Activated CD4-positive, alpha-beta memory T cell treated with anti-CD3 and anti-CD28 coated beads, Interleukin-2, amount 10 ng/mL, durations not matched to agents 7 days and 5 days (primary cell): ENCODE data around the gene ELL3. TPM values are rescaled to one million over a fixed set of nuclear protein-coding genes. Genes with fewer than 3 reads are reported as not detected.
A peak's percentile ranks its signal among the peaks of the same experiment; 100 is the strongest.
"Not testable (repeated sequence)": the region's sequence is repeated elsewhere in the genome, so short reads cannot be mapped to it uniquely, and the experiment has no call there.

Experiments used
- CTCF ChIA-PET: fragments of 350-600 bp; sonication (Branson Sonifier 250); formaldehyde crosslinking; loops from one replicate; lab custom pipeline; 2021; ENCODE audit warnings: antibody characterized with exemption, inconsistent platforms; lab: Charles Lee
- POLR2A ChIA-PET: fragments of 350-600 bp; sonication (Branson Sonifier 250); formaldehyde crosslinking; loops from one replicate; lab custom pipeline; 2021; ENCODE audit warnings: antibody characterized with exemption; lab: Charles Lee
- DNase-seq: peaks from one replicate; pipeline ENCODE4 v3.0.0-alpha.2; 2020
- H3K27ac Mint-ChIP-seq: one replicate; pipeline ENCODE4 v1.8.0; 2021; ENCODE audit warnings: mild to moderate bottlenecking, mixed read lengths
- H3K27me3 Mint-ChIP-seq: one replicate; pipeline ENCODE4 v1.8.0; 2021; ENCODE audit warnings: mixed read lengths
- H3K36me3 Mint-ChIP-seq: one replicate; pipeline ENCODE4 v1.8.0; 2021; ENCODE audit warnings: low read depth, mixed read lengths
- H3K4me1 Mint-ChIP-seq: one replicate; pipeline ENCODE4 v1.8.0; 2021; ENCODE audit warnings: mixed read lengths
- H3K4me3 Mint-ChIP-seq: one replicate; pipeline ENCODE4 v1.8.0; 2021; ENCODE audit warnings: mild to moderate bottlenecking, mixed read lengths
- H3K9me3 Mint-ChIP-seq: one replicate; pipeline ENCODE4 v1.8.0; 2021; ENCODE audit warnings: mixed read lengths
- total RNA-seq, 2 experiments: library from RNA; stranded (reverse); gene quantifications; one replicate each; pipeline ENCODE4 v1.2.3, GENCODE V29; 2021

Gene ELL3, protein sequence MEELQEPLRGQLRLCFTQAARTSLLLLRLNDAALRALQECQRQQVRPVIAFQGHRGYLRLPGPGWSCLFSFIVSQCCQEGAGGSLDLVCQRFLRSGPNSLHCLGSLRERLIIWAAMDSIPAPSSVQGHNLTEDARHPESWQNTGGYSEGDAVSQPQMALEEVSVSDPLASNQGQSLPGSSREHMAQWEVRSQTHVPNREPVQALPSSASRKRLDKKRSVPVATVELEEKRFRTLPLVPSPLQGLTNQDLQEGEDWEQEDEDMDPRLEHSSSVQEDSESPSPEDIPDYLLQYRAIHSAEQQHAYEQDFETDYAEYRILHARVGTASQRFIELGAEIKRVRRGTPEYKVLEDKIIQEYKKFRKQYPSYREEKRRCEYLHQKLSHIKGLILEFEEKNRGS
- total RNA-seq, result under 1 TPM; 0.25 to 0.33 TPM

GRCh38 chr15:43776718-43777266 lies at the start of gene ELL3:
Gene ELL3, minus strand, starts transcription at chr15:43776966. Its CDS starts 65 bp downstream, at chr15:43776901.
- Mint-ChIP-seq H3K4me1 (peaks cover 16% of the 10 kb centered on the region), H3K4me3 (peak within 1 kb of the TSS; percentile 81), H3K9me3 (no peaks in the 10 kb centered on the region), H3K27ac (peak within 1 kb of the TSS; percentile 63), H3K36me3 (peaks cover 19% of the 10 kb centered on the region), H3K27me3 (peaks cover 21% of the 10 kb centered on the region)
- POLR2A ChIA-PET, result interaction anchor here (0.7 to 5.0 kb wide), 17 partner anchors 10 to 266 kb away, joined by 3 to 45 read pairs (median 5); partner anchors contain the start of genes HYPK, MFAP1, PDIA3 and SERF2
- DNase-seq, result peak; percentile 75
- CTCF ChIA-PET, result interaction anchor here (0.6 to 1.8 kb wide), 15 partner anchors 9 to 530 kb away, joined by 3 to 10 read pairs (median 4); partner anchors contain the start of genes HYPK, MFAP1, SERF2 and SERINC4

GRCh38 chr15:43826029-43826507 lies 49.3 kb upstream of the ELL3 start:
- ChIA-PET CTCF (no interaction called here), POLR2A (interaction anchor here (1.7 to 10.8 kb wide), 4 partner anchors 26 to 900 kb away, joined by 3 to 163 read pairs (median 47); partner anchors contain the start of genes HYPK, SERF2 and SERINC4)
- Mint-ChIP-seq H3K27me3 (no peaks in the 10 kb centered on the region), H3K36me3 (peaks cover 41% of the 10 kb centered on the region), H3K27ac (peak overlapping the region; percentile 93), H3K9me3 (peaks cover 3% of the 10 kb centered on the region), H3K4me1 (peaks cover 74% of the 10 kb centered on the region), H3K4me3 (peak overlapping the region; percentile 90)
- DNase-seq, result no peak

- DNase-seq, H3K27me3 Mint-ChIP-seq, H3K9me3 Mint-ChIP-seq, H3K4me3 Mint-ChIP-seq: not testable (repeated sequence)
- H3K4me1 Mint-ChIP-seq, result peaks cover 76% of the 10 kb centered on the region
- POLR2A ChIA-PET, result interaction anchor here (0.6 to 10.8 kb wide), 11 partner anchors 8 to 901 kb away, joined by 3 to 163 read pairs (median 6); partner anchors contain the start of genes ELL3, HYPK, PDIA3 and SERF2
- peak overlapping the region; percentile 93 for H3K27ac Mint-ChIP-seq
- H3K36me3 Mint-ChIP-seq, result peaks cover 41% of the 10 kb centered on the region
- CTCF ChIA-PET, result interaction anchor here (0.9 to 1.5 kb wide), 4 partner anchors 25 to 83 kb away, joined by 3 to 6 read pairs (median 4); partner anchors contain the start of genes ELL3, HYPK and SERINC4
Measured at GRCh38 chr15:43825305-43825704, 48.5 kb upstream of the ELL3 start.

- CTCF ChIA-PET, result interaction anchor here (0.6 to 1.5 kb wide), 7 partner anchors 8 to 82 kb away, joined by 3 to 6 read pairs (median 4); partner anchors contain the start of genes ELL3, HYPK and SERINC4
Measured at GRCh38 chr15:43824302-43825246, 47.8 kb upstream of the ELL3 start, which contains the start of gene MFAP1. Gene MFAP1, minus strand, starts transcription at chr15:43824690. Its CDS starts 121 bp downstream, at chr15:43824569.

GRCh38 chr15:43821505-43821904 lies 44.7 kb upstream of the ELL3 start:
- POLR2A ChIA-PET, result interaction anchor here (1.4 to 10.8 kb wide), 5 partner anchors 11 to 29 kb away, joined by 4 to 163 read pairs (median 8); partner anchors contain the start of genes HYPK and SERINC4
- CTCF ChIA-PET, result interaction anchor here (1.2 kb wide), 1 partner anchor 11 kb away, joined by 3 read pairs; no protein-coding TSS in a partner anchor
- Mint-ChIP-seq H3K4me3 (peak overlapping the region; percentile 34), H3K27ac (peak overlapping the region; percentile 13), H3K36me3 (peaks cover 32% of the 10 kb centered on the region), H3K9me3 (peaks cover 3% of the 10 kb centered on the region), H3K27me3 (no peaks in the 10 kb centered on the region), H3K4me1 (peaks cover 65% of the 10 kb centered on the region)
- DNase-seq, result no peak

More at GRCh38 chr15:43824302-43825246, 47.8 kb upstream of the ELL3 start, which contains the start of gene MFAP1:
- POLR2A ChIA-PET, result interaction anchor here (0.6 to 10.8 kb wide), 14 partner anchors 8 to 78 kb away, joined by 3 to 163 read pairs (median 6); partner anchors contain the start of genes ELL3, HYPK, PDIA3 and SERF2
- Mint-ChIP-seq H3K4me3 (peak within 1 kb of the TSS; percentile 98), H3K4me1 (peaks cover 71% of the 10 kb centered on the region), H3K36me3 (peaks cover 37% of the 10 kb centered on the region), H3K27me3 (no peaks in the 10 kb centered on the region), H3K27ac (peak within 1 kb of the TSS; percentile 93), H3K9me3 (peaks cover 3% of the 10 kb centered on the region)
- DNase-seq, result peak; percentile 93

DNA sequence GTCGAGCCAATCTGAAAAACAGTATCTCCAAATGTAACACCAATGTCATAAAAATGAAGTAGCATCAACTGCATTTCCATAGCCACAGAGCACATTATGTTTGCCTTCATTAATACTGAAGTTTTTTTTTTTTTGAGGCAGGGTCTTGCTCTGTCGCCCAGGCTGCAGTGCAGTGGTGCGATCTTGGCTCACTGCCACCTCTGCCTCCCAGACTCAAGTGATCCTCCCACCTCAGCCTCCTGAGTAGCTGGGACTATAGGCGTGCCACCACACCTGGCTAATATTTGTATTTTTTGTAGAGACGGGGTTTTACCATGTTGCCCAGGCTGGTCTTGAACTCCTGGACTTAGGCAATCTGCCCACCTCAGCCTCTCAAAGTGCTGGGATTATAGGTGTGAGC lies 38.3 kb upstream of the ELL3 start:
- DNase-seq, H3K27ac Mint-ChIP-seq, H3K27me3 Mint-ChIP-seq, H3K9me3 Mint-ChIP-seq, H3K4me3 Mint-ChIP-seq, CTCF ChIA-PET: not testable (repeated sequence)
- POLR2A ChIA-PET, result interaction anchor here (1.0 to 2.2 kb wide), 3 partner anchors 9 to 16 kb away, joined by 3 to 10 read pairs (median 4); partner anchors contain the start of genes HYPK, MFAP1 and SERINC4
- H3K36me3 Mint-ChIP-seq, result peaks cover 59% of the 10 kb centered on the region
- peaks cover 22% of the 10 kb centered on the region for H3K4me1 Mint-ChIP-seq

GRCh38 chr15:43808960-43809678 lies 32.4 kb upstream of the ELL3 start:
- Mint-ChIP-seq H3K27ac (peak overlapping the region; percentile 26), H3K27me3 (no peaks in the 10 kb centered on the region), H3K9me3 (no peaks in the 10 kb centered on the region), H3K4me3 (no peak overlapping the region), H3K36me3 (peaks cover 79% of the 10 kb centered on the region), H3K4me1 (peaks cover 12% of the 10 kb centered on the region)
- DNase-seq, result no peak
- CTCF ChIA-PET, result interaction anchor here (0.7 to 1.1 kb wide), 2 partner anchors 41 to 52 kb away, joined by 3 read pairs; no protein-coding TSS in a partner anchor
- POLR2A ChIA-PET, result interaction anchor here (1.0 to 2.4 kb wide), 5 partner anchors 8 to 32 kb away, joined by 3 to 12 read pairs (median 7); partner anchors contain the start of genes ELL3, HYPK, MFAP1 and SERF2

GRCh38 chr15:43808435-43808950 lies 31.7 kb upstream of the ELL3 start:
- H3K9me3 Mint-ChIP-seq, result no peaks in the 10 kb centered on the region
- peak overlapping the region; percentile 26 for H3K27ac Mint-ChIP-seq
- H3K4me1 Mint-ChIP-seq, result peaks cover 12% of the 10 kb centered on the region
- POLR2A ChIA-PET, result interaction anchor here (1.0 to 2.4 kb wide), 4 partner anchors 8 to 32 kb away, joined by 3 to 12 read pairs (median 8); partner anchors contain the start of genes ELL3, HYPK and SERF2
- H3K4me3 Mint-ChIP-seq, result no peak overlapping the region
- no peaks in the 10 kb centered on the region for H3K27me3 Mint-ChIP-seq
- peaks cover 76% of the 10 kb centered on the region for H3K36me3 Mint-ChIP-seq
- CTCF ChIA-PET, result no interaction called here
- no peak for DNase-seq

GRCh38 chr15:43802676-43803075 lies 25.9 kb upstream of the ELL3 start:
- Mint-ChIP-seq H3K4me1 (peaks cover 37% of the 10 kb centered on the region), H3K36me3 (peaks cover 72% of the 10 kb centered on the region)
- DNase-seq, H3K27ac Mint-ChIP-seq, CTCF ChIA-PET, H3K9me3 Mint-ChIP-seq, H3K4me3 Mint-ChIP-seq, H3K27me3 Mint-ChIP-seq: not testable (repeated sequence)
- POLR2A ChIA-PET, result interaction anchor here (0.9 to 12.2 kb wide), 4 partner anchors 10 to 29 kb away, joined by 3 to 163 read pairs (median 26); partner anchors contain the start of genes MFAP1, SERF2 and WDR76

DNA sequence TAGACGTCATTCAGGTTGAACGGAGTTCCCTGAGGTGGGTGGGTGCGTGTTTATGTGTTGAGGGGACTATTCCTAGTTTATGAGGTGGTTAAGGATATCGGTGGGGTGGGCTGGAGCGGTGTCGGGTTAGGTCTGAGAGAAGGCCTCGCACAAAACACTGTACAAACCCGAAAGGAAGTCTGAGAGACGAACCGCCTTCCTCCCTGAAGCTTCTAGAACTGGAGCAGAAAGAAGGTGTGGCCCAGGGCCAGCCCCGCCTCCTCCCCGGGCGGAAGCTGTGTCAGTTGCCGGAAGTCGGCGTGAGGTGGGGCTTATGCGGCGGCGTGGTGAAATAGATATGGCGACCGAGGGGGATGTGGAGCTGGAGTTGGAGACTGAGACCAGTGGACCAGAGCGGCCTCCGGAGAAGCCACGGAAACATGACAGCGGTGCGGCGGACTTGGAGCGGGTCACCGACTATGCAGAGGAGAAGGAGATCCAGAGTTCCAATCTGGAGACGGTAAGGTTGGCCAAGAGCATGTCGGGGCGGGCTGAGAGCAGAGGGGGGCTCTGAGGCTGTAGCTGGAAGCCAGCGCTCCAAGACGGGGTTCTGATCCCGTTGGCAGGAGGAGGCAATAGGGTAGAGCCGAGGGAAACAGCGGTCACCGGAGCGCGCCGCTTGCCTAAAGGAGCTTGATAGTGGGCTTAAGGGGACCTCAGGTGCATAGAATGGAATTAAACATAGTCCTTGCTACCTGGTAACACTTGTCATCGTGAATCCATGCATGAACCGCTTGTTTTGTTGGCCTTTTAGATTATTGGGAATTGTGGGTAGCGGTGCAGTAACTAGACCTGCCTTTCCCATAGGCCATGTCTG lies 23.7 kb upstream of the ELL3 start, which contains the start of gene HYPK:
TSS of gene HYPK (plus strand) at position 314 of the 856 bp plus-strand sequence. CDS start at position 338, 24 bp downstream.
- Mint-ChIP-seq H3K36me3 (peaks cover 71% of the 10 kb centered on the region), H3K27me3 (no peaks in the 10 kb centered on the region)
- POLR2A ChIA-PET, result interaction anchor here (0.7 to 12.2 kb wide), 18 partner anchors 9 to 936 kb away, joined by 3 to 163 read pairs (median 4); partner anchors contain the start of genes ELL3, MFAP1, PDIA3 and SERF2

More for the DNA sequence above, 23.7 kb upstream of the ELL3 start, which contains the start of gene HYPK:
- Mint-ChIP-seq H3K9me3 (no peaks in the 10 kb centered on the region), H3K4me1 (peaks cover 47% of the 10 kb centered on the region), H3K27ac (peak within 1 kb of the TSS; percentile 93), H3K4me3 (peak within 1 kb of the TSS; percentile 100)
- CTCF ChIA-PET, result interaction anchor here (0.7 to 2.9 kb wide), 6 partner anchors 12 to 290 kb away, joined by 3 to 9 read pairs (median 4); partner anchors contain the start of genes ELL3 and MFAP1
- peak; percentile 94 for DNase-seq
